Measurements from ENCODE around the gene ABCA4.

Gene ABCA4

GRCh38 chr1:94103608-94104007 lies 17.3 kb downstream of the ABCA4 start:
- no peak for DNase-seq

- DNase-seq, result no peak
These were observed 19.1 kb downstream of the ABCA4 start for GRCh38 chr1:94101613-94102525.

- no peak for DNase-seq
These were observed 19.9 kb downstream of the ABCA4 start for GRCh38 chr1:94100785-94101612.

GRCh38 chr1:94100129-94100784 lies 20.7 kb downstream of the ABCA4 start:
- no peak for DNase-seq

- no peak for DNase-seq
These were observed 21.6 kb downstream of the ABCA4 start for GRCh38 chr1:94099303-94099702.

DNA sequence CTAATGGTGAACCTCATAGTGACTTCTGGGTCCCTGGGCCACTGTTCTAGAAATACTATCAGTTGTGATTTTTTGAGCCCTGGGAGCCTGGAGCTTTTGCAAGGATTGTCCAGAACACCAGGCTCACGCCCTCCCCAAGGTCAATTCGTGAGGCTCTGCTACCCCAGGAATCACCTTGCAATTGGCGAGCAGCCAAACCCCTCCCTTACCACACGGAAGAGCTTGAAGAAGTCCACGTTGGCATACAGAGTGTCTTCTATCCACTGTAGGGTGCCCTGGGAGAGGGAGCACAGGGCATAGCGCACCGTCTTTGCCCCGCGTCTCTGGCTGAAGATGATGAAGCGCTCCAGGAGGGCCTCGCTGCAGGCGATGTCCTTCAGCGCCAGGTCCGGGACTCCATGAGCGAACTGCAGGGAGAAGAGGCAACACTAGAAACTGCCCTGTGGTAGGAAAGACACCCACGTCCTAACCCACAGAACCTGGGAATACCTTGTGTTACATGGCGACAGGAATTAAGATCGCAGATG lies 22.3 kb downstream of the ABCA4 start:
- DNase-seq, result no peak

DNA sequence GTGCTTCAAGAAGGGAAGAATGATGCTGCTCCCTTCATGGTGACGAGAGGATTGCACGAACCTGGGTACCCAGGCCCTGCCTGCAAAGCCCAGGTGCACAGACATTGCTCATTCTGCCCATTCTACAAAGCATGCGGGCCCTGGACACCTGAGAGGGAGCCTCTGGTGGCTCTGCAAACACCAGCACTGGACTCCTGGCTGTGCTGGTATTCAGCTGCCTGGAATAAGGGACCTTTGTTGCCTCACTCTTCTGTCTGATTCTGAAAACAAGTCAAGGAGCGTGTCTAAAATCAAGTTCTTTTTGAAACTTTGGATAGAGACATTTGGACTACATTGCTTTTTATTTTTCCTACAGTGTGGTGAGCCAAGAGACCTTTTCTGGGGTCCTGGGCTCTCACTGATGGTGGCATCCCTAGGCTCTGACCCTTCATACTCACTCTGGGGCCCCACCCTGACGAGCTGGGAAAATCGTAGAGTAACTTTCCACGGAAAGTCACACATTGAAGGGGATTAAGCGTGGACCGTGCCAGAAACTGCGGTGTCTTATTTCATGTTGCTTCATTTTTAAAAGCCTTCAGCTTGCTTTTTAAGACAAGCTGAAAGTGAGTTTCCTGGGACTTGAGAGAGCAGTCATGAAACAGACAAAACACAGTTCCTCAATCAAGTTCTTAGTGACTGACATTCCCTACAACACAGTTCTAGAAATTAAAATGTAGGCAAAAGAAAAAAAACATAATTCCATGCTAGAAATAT lies 24.0 kb downstream of the ABCA4 start:
- no peak for DNase-seq

DNA sequence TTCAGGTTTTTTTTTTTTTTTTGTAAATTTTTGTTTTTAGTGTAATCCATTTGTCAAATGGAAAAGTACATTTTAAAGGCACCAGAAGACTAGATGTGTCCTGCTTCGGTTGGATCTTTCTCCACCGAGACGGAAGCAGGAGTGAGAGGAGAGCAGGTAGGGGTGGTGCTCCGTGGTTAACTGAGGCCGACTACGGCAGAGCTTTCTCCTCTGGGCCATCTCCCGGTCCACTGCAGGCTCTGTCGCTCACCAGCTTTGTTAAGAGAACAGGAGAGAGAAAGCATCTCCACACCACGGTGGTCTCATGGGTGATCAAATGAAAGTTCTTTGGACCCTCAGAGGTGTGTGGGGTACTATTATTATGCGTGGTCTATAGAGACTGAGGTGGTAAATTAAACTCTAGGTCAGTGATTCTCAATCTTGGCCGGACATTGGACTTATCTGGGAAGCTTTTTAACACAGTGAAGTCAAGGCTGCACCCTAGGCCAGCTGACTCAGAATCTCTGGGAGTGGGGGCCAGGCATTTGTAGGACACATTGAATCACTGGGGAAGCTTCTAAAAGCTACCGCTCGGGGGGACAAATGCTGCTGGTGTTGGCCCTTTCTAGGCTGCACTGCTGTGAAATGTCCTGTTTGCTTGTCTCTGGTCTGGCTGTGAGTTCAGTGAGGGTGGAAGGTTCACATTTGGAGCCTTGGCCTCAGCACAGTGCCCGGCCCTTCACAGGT lies 25.0 kb downstream of the ABCA4 start:
- no peak for DNase-seq

DNA sequence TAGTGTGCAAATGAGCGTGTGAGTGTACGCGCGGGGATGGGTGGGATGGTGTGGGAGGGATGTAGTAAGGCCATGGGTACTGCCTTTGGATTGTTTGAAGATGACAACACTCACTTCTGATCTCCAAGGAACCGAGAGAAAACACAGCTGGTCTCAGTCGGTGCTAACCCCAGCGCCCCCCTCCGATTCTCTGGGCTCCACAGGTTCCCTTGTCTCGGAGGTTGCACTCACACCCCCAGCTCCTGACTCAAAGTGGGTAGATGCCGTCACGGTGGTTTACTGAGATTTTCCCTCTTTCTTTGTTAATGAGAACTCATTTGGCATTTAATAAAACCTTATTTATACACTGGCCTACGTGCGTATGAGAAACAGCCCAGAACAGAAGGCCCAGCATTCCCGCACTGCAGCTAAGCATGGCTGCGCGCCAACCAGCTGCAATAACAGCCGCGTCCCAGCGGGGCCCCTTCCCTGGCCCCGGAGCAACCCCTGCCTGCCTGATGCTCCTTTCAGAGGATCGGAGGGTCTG lies 25.8 kb downstream of the ABCA4 start:
- no peak for DNase-seq

GRCh38 chr1:94094469-94095111 lies 26.4 kb downstream of the ABCA4 start:
- DNase-seq, result no peak

DNA sequence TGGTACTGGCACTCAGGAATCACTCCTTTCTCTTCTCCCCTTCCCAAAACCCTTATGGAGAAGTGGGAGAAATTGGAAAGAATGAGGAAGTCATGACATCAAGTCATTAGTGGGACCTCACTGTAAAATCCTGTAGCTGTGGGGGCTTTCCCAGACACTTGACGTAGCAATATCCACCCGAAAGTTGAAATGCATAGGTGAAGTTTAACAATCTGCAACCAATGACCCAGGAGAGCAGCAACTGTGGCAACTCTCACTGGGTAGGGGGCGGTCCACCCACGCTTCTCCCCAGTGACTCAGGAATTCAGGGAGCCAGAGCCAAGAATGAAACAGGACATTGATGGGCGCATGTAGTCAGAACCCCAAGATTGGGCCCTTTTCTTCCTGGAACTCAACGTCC lies 27.0 kb downstream of the ABCA4 start:
- no peak for DNase-seq

GRCh38 chr1:94093396-94093795 lies 27.6 kb downstream of the ABCA4 start:
- no peak for DNase-seq

GRCh38 chr1:94092210-94092613 lies 28.7 kb downstream of the ABCA4 start:
- DNase-seq, result no peak

GRCh38 chr1:94090761-94091160 lies 30.2 kb downstream of the ABCA4 start:
- DNase-seq, result no peak

GRCh38 chr1:94087193-94087592 lies 33.8 kb downstream of the ABCA4 start:
- no peak for DNase-seq

GRCh38 chr1:94084547-94084946 lies 36.4 kb downstream of the ABCA4 start:
- DNase-seq, result no peak

GRCh38 chr1:94084085-94084484 lies 36.9 kb downstream of the ABCA4 start:
- no peak for DNase-seq

DNA sequence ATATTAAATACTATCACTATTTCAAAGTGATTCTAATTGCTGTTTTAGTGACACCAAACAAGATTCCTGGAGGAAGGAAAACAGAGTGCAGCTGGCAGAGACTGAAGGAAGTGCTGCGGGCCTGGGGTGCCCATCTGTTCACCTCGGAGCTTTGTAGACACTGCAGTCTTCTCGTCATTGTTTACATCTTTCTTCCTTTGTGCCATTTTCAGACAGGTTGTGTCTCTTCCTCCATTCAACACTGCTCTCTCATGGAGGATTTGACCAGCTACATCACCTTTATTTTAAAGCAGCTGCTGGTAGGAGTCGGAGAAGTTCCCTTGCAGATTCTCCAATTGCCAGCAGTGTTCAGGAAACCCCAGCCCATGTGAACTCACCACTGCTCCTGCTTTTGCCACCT lies 37.3 kb downstream of the ABCA4 start:
- DNase-seq, result no peak

GRCh38 chr1:94081566-94082344 lies 39.2 kb downstream of the ABCA4 start:
- DNase-seq, result no peak

DNA sequence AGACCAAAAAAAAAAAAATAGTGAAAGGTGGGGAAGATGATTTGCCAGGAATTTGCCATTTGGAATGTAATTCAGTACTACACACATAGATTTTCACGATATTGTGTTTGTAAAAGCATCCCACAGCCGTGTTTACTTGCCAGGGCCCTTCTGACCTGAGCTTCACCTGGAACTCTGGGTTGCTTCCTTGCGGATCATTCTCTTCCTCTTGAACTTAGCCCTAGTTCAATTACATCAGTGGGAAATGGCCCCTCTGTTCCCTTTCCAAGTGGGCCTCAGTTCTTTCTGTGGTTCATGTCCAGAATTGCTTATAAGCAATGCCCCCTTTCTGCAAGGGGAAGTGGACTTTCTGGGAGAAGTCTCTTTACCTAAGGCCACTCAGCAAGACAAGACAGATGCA lies 41.0 kb downstream of the ABCA4 start:
- no peak for DNase-seq
